GM12878 (cell line): ENCODE results near the gene YWHAG. TPM values are rescaled to one million over a fixed set of nuclear protein-coding genes. Genes with fewer than 3 reads are reported as not detected.

ENCODE experiments used
- ATAC-seq: fragments of 200-7000 bp; cut with Tn5 transposase; 3 replicates; pipeline ENCODE4 v1.9.1; 2020; ENCODE audit warnings: mild to moderate bottlenecking, moderate library complexity
- BruUV-seq: library from RNA; stranded (reverse); fragments of 400-500 nt; replicated peaks from 2 replicates; lab custom pipeline; 2021; lab: Mats Ljungman, UMichigan
- CTCF ChIA-PET: fragments of 300-600 bp; sonication (Branson Sonifier 250); formaldehyde crosslinking; extraction: SDS; loops from one replicate; lab custom pipeline; 2021; ENCODE audit warnings: inconsistent platforms; lab: Yijun Ruan, JAX
- POLR2A ChIA-PET: fragments of 350-600 bp; formaldehyde crosslinking; extraction: SDS; loops from one replicate; lab custom pipeline; 2021; ENCODE audit warnings: inconsistent platforms; lab: Charles Lee
- RAD21 ChIA-PET: fragments of 300-600 bp; sonication (Branson Sonifier 250); formaldehyde crosslinking; loops from one replicate; lab custom pipeline; 2023; ENCODE audit warnings: antibody characterized with exemption; ENCODE audit not compliant: unreplicated experiment; lab: Charles Lee
- SMC1A ChIA-PET: fragments of 300-600 bp; sonication (Branson Sonifier 250); formaldehyde crosslinking; loops from one replicate; lab custom pipeline; 2023; ENCODE audit not compliant: unreplicated experiment, uncharacterized antibody; lab: Charles Lee
- DNase-seq: peaks from one replicate; pipeline ENCODE4 v3.0.0-alpha.2; 2011; ENCODE audit warnings: low read depth, low spot score
- FAIRE-seq: peaks from 3 replicates; lab custom pipeline; 2011; peaks lifted over from hg19 to GRCh38; lab: Jason Lieb, UNC
- H2AFZ ChIP-seq: 2 replicates; pipeline ENCODE4 v1.6.0; 2011; ENCODE audit warnings: low read depth, low read length, control low read depth; ENCODE audit not compliant: control insufficient read depth
- H3K27ac ChIP-seq: 2 replicates; pipeline ENCODE4 v1.5.1; 2011; ENCODE audit warnings: control low read depth; ENCODE audit not compliant: control insufficient read depth, insufficient read depth
- H3K27me3 ChIP-seq, 2 experiments: replicated peaks in 1 of 2; 2 replicates each; pipeline versions ENCODE4 v1.6.0 to v1.6.1; 2011; ENCODE audit warnings: low read length in 1 of 2; ENCODE audit not compliant: control insufficient read depth in 2 of 2, insufficient read depth in 2 of 2
- H3K36me3 ChIP-seq, 2 experiments: 2 replicates each; pipeline ENCODE4 v1.5.1; 2011; ENCODE audit warnings: low read length in 1 of 2; ENCODE audit not compliant: control insufficient read depth in 2 of 2, insufficient read depth in 2 of 2
- H3K4me1 ChIP-seq: 2 replicates; pipeline ENCODE4 v1.6.1; 2011; ENCODE audit warnings: mild to moderate bottlenecking, low read length, moderate library complexity, mixed read lengths; ENCODE audit not compliant: control insufficient read depth, insufficient read depth
- H3K4me2 ChIP-seq: 2 replicates; pipeline ENCODE4 v1.6.0; 2011; ENCODE audit warnings: control low read depth; ENCODE audit not compliant: control insufficient read depth, insufficient read depth
- H3K4me3 ChIP-seq: fragments of 200-600 bp; sonication (generic); 2 replicates; pipeline ENCODE4 v1.5.1; 2016
- H3K79me2 ChIP-seq: 2 replicates; pipeline ENCODE4 v1.6.0; 2011; ENCODE audit warnings: low read length; ENCODE audit not compliant: control insufficient read depth, insufficient read depth
- H3K9ac ChIP-seq: 2 replicates; pipeline ENCODE4 v1.8.0; 2011; ENCODE audit warnings: low read length, control low read depth, mixed read lengths; ENCODE audit not compliant: control insufficient read depth, insufficient read depth
- H3K9me3 ChIP-seq: replicated peaks from 3 replicates; pipeline ENCODE4 v1.5.1; 2011; ENCODE audit warnings: mild to moderate bottlenecking, low read length; ENCODE audit not compliant: control insufficient read depth, insufficient read depth
- H4K20me1 ChIP-seq: 2 replicates; pipeline ENCODE4 v1.6.0; 2011; ENCODE audit not compliant: control insufficient read depth, insufficient read depth
- ATF7 ChIP-seq: fragments of 450-650 bp; IDR thresholded peaks from 2 replicates; pipeline ENCODE4 v1.6.1; 2016; ENCODE audit warnings: low read depth, mild to moderate bottlenecking
- E4F1 ChIP-seq: fragments of 450-650 bp; IDR thresholded peaks from 2 replicates; pipeline ENCODE4 v1.6.1; 2018; ENCODE audit warnings: borderline replicate concordance, mild to moderate bottlenecking; ENCODE audit not compliant: partially characterized antibody
- HDAC6 ChIP-seq: fragments of 200-600 bp; sonication (generic); IDR thresholded peaks from one replicate; pipeline ENCODE4 v1.8.0; 2017; ENCODE audit warnings: antibody characterized with exemption; ENCODE audit not compliant: unreplicated experiment
- JUND ChIP-seq: IDR thresholded peaks from 2 replicates; pipeline ENCODE4 v1.6.1; 2012; ENCODE audit warnings: low read depth, mild to moderate bottlenecking, low read length, improper control_type of control experiment, moderate library complexity
- TAF1 ChIP-seq: IDR thresholded peaks from 2 replicates; pipeline ENCODE4 v1.6.1; 2011; ENCODE audit warnings: mild to moderate bottlenecking, low read depth, low read length, borderline replicate concordance
- ZNF207 ChIP-seq: fragments of 450-650 bp; IDR thresholded peaks from 2 replicates; pipeline ENCODE4 v1.6.1; 2014; ENCODE audit warnings: antibody characterized with exemption, mild to moderate bottlenecking, borderline replicate concordance
- WGBS: methylation state at CpG from one replicate; pipeline ENCODE4 v1.1.6; 2016; ENCODE audit warnings: low lambda C conversion rate; ENCODE audit not compliant: insufficient replicate concordance, insufficient coverage; ENCODE audit errors: missing lambda C conversion rate; 5-methylcytosine and 5-hydroxymethylcytosine counted together
- in situ Hi-C: fragments of 300-500 bp; cut with MboI; formaldehyde crosslinking; loops from 9 replicates; pipeline ENCODE4 v1.14.3; 2018; ENCODE audit warnings: mixed read lengths
- intact Hi-C: fragments of 100-400 bp; cut with micrococcal nuclease; formaldehyde crosslinking; loops from one replicate; pipeline ENCODE4 v1.14.2; 2022; ENCODE audit not compliant: unreplicated experiment
- polyA plus RNA-seq, 11 experiments: library from polyadenylated mRNA; depleted of rRNA in 4 of 11; unstranded in 6 of 11; stranded (reverse) in 5 of 11; fragments of >200 nt; fragmentation: Nextera tagmentation in 4 of 11; fragmentation: Illumina TruSeq in 1 of 11; extraction: Ambion mirVana in 4 of 11; extraction: Trizol in 1 of 11; gene quantifications; 1 replicate in 1 of 11; 2 replicates in 10 of 11; pipeline versions ENCODE4 v1.2.1 to v1.2.3, GENCODE V29; 2011 to 2016; ENCODE audit warnings: inconsistent platforms in 2 of 11, missing spikeins in 2 of 11, low read depth in 1 of 11
- total RNA-seq, 4 experiments: library from RNA; depleted of rRNA in 3 of 4; stranded (reverse); fragments of >200 nt in 3 of 4; fragmentation: Illumina TruSeq in 1 of 4; extraction: Trizol in 1 of 4; gene quantifications; 2 replicates each; pipeline versions ENCODE4 v1.2.1 to v1.2.3, GENCODE V29; 2013 to 2021

Gene YWHAG
- total and polyA plus RNA-seq, 10 of the 15 experiments (the other 5 are each of a cell fraction or from before 2014, with no cell fraction given) = 20.2 to 157 (median 41.3) TPM

GRCh38 chr7:76383089-76383944 lies 24.5 kb upstream of the YWHAG start:
- intact Hi-C loops (no loop called here), in situ Hi-C loops (no loop called here)
- BruUV-seq = no TSS peak
- WGBS = 77% methylated on average over 13 of the region's 13 CpGs
- no peak for FAIRE-seq
- H4K20me1 ChIP-seq = no peaks in the 10 kb centered on the region
- H3K9ac ChIP-seq = no peak overlapping the region
- SMC1A ChIA-PET = no interaction called here
- no peaks in the 10 kb centered on the region for H3K36me3 ChIP-seq
- no peak for ATAC-seq
- H2AFZ ChIP-seq = no peak overlapping the region
- CTCF ChIA-PET = no interaction called here
- POLR2A ChIA-PET = interaction anchor here (0.7 kb wide), 1 partner anchor 1310 kb away, joined by 3 read pairs; the partner anchor contains the start of gene RCC1L
- H3K4me1 ChIP-seq = peaks cover 3% of the 10 kb centered on the region
- no peaks in the 10 kb centered on the region for H3K9me3 ChIP-seq
- no peaks in the 10 kb centered on the region for H3K79me2 ChIP-seq
- H3K27me3 ChIP-seq = no peaks in the 10 kb centered on the region
- no peak overlapping the region for H3K27ac ChIP-seq
- no peak overlapping the region for H3K4me2 ChIP-seq
- RAD21 ChIA-PET = interaction anchor here (1.2 kb wide), 1 partner anchor 66 kb away, joined by 3 read pairs; no protein-coding TSS in a partner anchor
- no peak overlapping the region for H3K4me3 ChIP-seq
- TF ChIP-seq E4F1 (no peak), ZNF207 (no peak), HDAC6 (no peak), TAF1 (no peak), JUND (no peak), ATF7 (no peak)
- DNase-seq = no peak
